ENCODE data around the gene C10orf120. TPM values are rescaled to one million over a fixed set of nuclear protein-coding genes. Genes with fewer than 3 reads are reported as not detected.

The C10orf120 gene
- total RNA-seq, 4 donors from 2014 or later, result not detected

GRCh38 chr10:122678266-122678665, 21.4 kb downstream of the C10orf120 start:
- H3K4me1 ChIP-seq, result no peaks in the 10 kb centered on the region
- H3K36me3 ChIP-seq, result no peaks in the 10 kb centered on the region
- no peaks in the 10 kb centered on the region for H3K27me3 ChIP-seq
- no peak overlapping the region for H3K27ac ChIP-seq
- TF ChIP-seq POLR2A (IDR thresholded peaks at IDR 0.05), result no peak
- TF ChIP-seq CTCF (IDR thresholded peaks at IDR 0.05), result no peak
- no peak for TF ChIP-seq EP300 (IDR thresholded peaks at IDR 0.05)
- H3K9me3 ChIP-seq, result no peaks in the 10 kb centered on the region
- H3K4me3 ChIP-seq, result no peak overlapping the region
- DNase-seq (ENCODE audit: low spot score in 2 of 2), result no peak

GRCh38 chr10:122675278-122675677, 24.4 kb downstream of the C10orf120 start:
- 35 to 45% methylated on average over 2 of the region's 2 CpGs for WGBS, 2 donors

GRCh38 chr10:122674781-122675180, 24.9 kb downstream of the C10orf120 start:
- H3K27me3 ChIP-seq, result no peaks in the 10 kb centered on the region
- no peaks in the 10 kb centered on the region for H3K9me3 ChIP-seq
- no peaks in the 10 kb centered on the region for H3K36me3 ChIP-seq
- no peak for TF ChIP-seq POLR2A (IDR thresholded peaks at IDR 0.05)
- TF ChIP-seq CTCF (IDR thresholded peaks at IDR 0.05), result no peak
- TF ChIP-seq EP300 (IDR thresholded peaks at IDR 0.05), result no peak
- H3K4me3 ChIP-seq, result no peak overlapping the region
- H3K4me1 ChIP-seq, result no peaks in the 10 kb centered on the region
- 47 to 55% methylated on average over 8 of the region's 8 CpGs for WGBS, 2 donors
- no peak overlapping the region for H3K27ac ChIP-seq
- DNase-seq (ENCODE audit: low spot score in 2 of 2), result no peak

More at GRCh38 chr10:122675278-122675677, 24.4 kb downstream of the C10orf120 start:
- no peak overlapping the region for H3K4me3 ChIP-seq
- H3K4me1 ChIP-seq, result no peaks in the 10 kb centered on the region
- H3K36me3 ChIP-seq, result no peaks in the 10 kb centered on the region
- no peak for TF ChIP-seq EP300 (IDR thresholded peaks at IDR 0.05)
- TF ChIP-seq CTCF (IDR thresholded peaks at IDR 0.05), result no peak
- TF ChIP-seq POLR2A (IDR thresholded peaks at IDR 0.05), result no peak
- H3K9me3 ChIP-seq, result no peaks in the 10 kb centered on the region
- DNase-seq (ENCODE audit: low spot score in 2 of 2), result no peak
- H3K27me3 ChIP-seq, result no peaks in the 10 kb centered on the region
- H3K27ac ChIP-seq, result no peak overlapping the region

- H3K27ac ChIP-seq, result no peak overlapping the region
- H3K27me3 ChIP-seq, result no peaks in the 10 kb centered on the region
- no peak overlapping the region for H3K4me3 ChIP-seq
- H3K9me3 ChIP-seq, result no peaks in the 10 kb centered on the region
- TF ChIP-seq EP300 (IDR thresholded peaks at IDR 0.05) (no peak), CTCF (IDR thresholded peaks at IDR 0.05) (no peak), POLR2A (IDR thresholded peaks at IDR 0.05) (no peak)
- no peaks in the 10 kb centered on the region for H3K4me1 ChIP-seq
- no peak for DNase-seq (ENCODE audit: low spot score in 2 of 2)
- WGBS, 2 donors, result 76 to 81% methylated on average over 5 of the region's 5 CpGs
- H3K36me3 ChIP-seq, result no peaks in the 10 kb centered on the region
Observed at GRCh38 chr10:122673731-122674130, 25.9 kb downstream of the C10orf120 start.

- no peak overlapping the region for H3K4me3 ChIP-seq
- no peak overlapping the region for H3K27ac ChIP-seq
- no peaks in the 10 kb centered on the region for H3K9me3 ChIP-seq
- 53 to 62% methylated on average over 6 of the region's 6 CpGs for WGBS, 2 donors
- H3K4me1 ChIP-seq, result no peaks in the 10 kb centered on the region
- no peak for DNase-seq (ENCODE audit: low spot score in 2 of 2)
- no peak for TF ChIP-seq EP300 (IDR thresholded peaks at IDR 0.05)
- TF ChIP-seq POLR2A (IDR thresholded peaks at IDR 0.05), result no peak
- no peak for TF ChIP-seq CTCF (IDR thresholded peaks at IDR 0.05)
- no peaks in the 10 kb centered on the region for H3K36me3 ChIP-seq
- no peaks in the 10 kb centered on the region for H3K27me3 ChIP-seq
Observed at GRCh38 chr10:122673269-122673668, 26.4 kb downstream of the C10orf120 start.

All from tibial nerve (tissue), 4 donors.